Measurements from ENCODE around the gene CTAG1B.
"Not testable (repeated sequence)": the region's sequence is repeated elsewhere in the genome, so short reads cannot be mapped to it uniquely, and the experiment has no call there.

CTAG1B gene

DNA sequence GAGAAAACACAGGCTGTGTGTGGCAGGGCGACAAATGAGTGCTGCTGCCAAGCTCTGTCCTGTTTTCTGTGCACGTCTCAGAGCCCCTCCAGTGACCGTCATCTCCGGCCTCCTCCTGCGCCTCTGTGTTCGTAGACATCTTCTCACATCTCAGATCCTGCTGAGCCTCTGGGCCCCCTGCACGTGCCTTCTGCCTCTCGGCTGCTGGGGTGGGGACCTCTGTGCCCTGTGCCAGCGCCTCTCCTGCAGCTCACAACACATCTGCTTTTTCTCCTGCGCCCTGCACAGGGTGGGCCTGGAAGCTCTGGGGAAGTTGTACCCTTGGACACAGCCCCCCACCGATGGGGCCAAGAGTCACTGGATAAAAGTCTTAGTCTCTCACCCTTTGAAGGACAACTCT, 36.7 kb upstream of the CTAG1B start:
- Histone ChIP-seq H3K4me3 (ENCODE audit: insufficient read length, low read depth) (no peak overlapping the region), H3K9me3 (ENCODE audit: insufficient read depth, low read length) (no peaks in the 10 kb centered on the region), H3K36me3 (ENCODE audit: insufficient read depth, insufficient read length, low read length) (no peaks in the 10 kb centered on the region), H3K9ac (ENCODE audit: insufficient read length, low read depth) (no peak overlapping the region), H3K4me1 (ENCODE audit: insufficient read depth, insufficient read length) (no peaks in the 10 kb centered on the region), H3K27me3 (ENCODE audit: insufficient read depth, insufficient read length) (no peaks in the 10 kb centered on the region)
- no peak for DNase-seq (ENCODE audit: low read depth, low spot score)
- TF ChIP-seq ZNF274 (IDR thresholded peaks at IDR 0.05; ENCODE audit: low read depth, low read length) (no peak), YY1 (IDR thresholded peaks at IDR 0.05; ENCODE audit: insufficient read depth, insufficient read length) (no peak), SUZ12 (IDR thresholded peaks at IDR 0.05; ENCODE audit: extremely low read depth, insufficient read depth, insufficient read length) (no peak)

DNA sequence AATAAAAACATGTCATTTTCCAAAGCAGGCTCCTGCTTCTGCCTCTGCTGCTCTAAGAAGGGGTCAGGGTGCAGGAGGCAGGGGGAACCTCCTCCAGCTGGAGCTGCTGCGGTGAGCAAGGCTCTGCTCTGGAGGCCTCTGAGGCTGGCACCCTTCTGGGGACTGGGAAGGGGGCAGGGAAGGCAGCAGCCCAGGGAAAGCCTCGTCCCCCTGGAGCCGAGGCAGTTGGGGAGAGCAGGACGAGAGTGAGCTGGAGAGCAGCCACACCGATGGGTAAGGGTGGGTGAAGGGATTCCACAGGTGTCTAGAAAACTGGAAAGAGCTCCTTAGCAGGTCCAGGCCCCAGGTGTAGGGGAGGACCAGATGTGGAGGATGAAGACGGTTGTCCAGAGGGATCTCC, 36.3 kb upstream of the CTAG1B start:
- no peak for DNase-seq (ENCODE audit: low read depth, low spot score)
- no peak for TF ChIP-seq ZNF274 (IDR thresholded peaks at IDR 0.05; ENCODE audit: low read depth, low read length)
- TF ChIP-seq YY1 (IDR thresholded peaks at IDR 0.05; ENCODE audit: insufficient read depth, insufficient read length), result no peak
- TF ChIP-seq SUZ12 (IDR thresholded peaks at IDR 0.05; ENCODE audit: extremely low read depth, insufficient read depth, insufficient read length), result no peak
- H3K9me3 ChIP-seq (ENCODE audit: insufficient read depth, low read length), result no peaks in the 10 kb centered on the region
- H3K9ac ChIP-seq (ENCODE audit: insufficient read length, low read depth), result no peak overlapping the region
- H3K36me3 ChIP-seq (ENCODE audit: insufficient read depth, insufficient read length, low read length), result no peaks in the 10 kb centered on the region
- H3K4me3 ChIP-seq (ENCODE audit: insufficient read length, low read depth), result no peak overlapping the region
- H3K27me3 ChIP-seq (ENCODE audit: insufficient read depth, insufficient read length), result no peaks in the 10 kb centered on the region
- H3K4me1 ChIP-seq (ENCODE audit: insufficient read depth, insufficient read length), result no peaks in the 10 kb centered on the region

DNA sequence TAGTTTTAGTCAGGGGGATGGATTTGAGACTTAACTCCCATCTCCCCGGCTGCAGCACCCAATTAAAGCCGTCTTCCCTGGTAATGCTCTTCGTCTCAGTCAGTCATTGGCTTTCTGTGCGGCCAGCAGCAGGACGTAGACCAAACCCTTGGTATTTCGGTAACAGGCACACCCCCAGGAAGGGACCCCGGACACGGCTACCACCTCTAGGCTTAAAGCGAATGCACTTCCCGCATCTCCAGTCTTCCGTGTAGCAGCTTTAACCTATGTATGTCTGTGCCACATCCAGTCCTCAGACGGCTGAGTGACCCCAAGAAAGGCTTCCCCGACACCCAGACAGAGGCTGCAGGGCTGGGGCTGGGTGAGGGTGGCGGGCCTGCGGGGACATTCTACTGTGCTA, 35.8 kb upstream of the CTAG1B start:
- Histone ChIP-seq H3K36me3 (ENCODE audit: insufficient read depth, insufficient read length, low read length) (no peaks in the 10 kb centered on the region), H3K4me1 (ENCODE audit: insufficient read depth, insufficient read length) (no peaks in the 10 kb centered on the region), H3K4me3 (ENCODE audit: insufficient read length, low read depth) (no peak overlapping the region), H3K27me3 (ENCODE audit: insufficient read depth, insufficient read length) (no peaks in the 10 kb centered on the region), H3K9ac (ENCODE audit: insufficient read length, low read depth) (no peak overlapping the region), H3K9me3 (ENCODE audit: insufficient read depth, low read length) (no peaks in the 10 kb centered on the region)
- no peak for DNase-seq (ENCODE audit: low read depth, low spot score)
- TF ChIP-seq SUZ12 (IDR thresholded peaks at IDR 0.05; ENCODE audit: extremely low read depth, insufficient read depth, insufficient read length) (no peak), YY1 (IDR thresholded peaks at IDR 0.05; ENCODE audit: insufficient read depth, insufficient read length) (no peak), ZNF274 (IDR thresholded peaks at IDR 0.05; ENCODE audit: low read depth, low read length) (no peak)

DNA sequence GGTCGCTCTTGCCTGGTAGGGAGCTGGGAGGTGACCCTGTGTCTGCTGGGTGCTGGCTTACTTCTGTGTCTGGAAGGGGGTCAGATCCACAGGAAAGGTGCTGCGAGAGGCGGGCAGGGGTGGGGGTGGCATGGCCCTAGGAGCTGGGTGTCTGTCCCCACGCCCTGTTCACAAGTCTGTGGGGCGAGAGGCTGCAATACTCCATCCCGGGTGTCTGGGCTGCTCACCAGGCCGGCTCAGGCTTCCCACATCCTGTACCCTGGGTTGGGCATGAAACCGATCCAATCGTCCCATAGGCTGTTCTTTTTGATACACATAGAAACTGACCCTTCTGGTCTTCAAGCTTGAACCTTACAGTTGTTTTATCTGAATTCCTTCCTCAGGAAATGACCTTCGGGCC, 35.3 kb upstream of the CTAG1B start:
- TF ChIP-seq SUZ12 (IDR thresholded peaks at IDR 0.05; ENCODE audit: extremely low read depth, insufficient read depth, insufficient read length), result no peak
- no peak for TF ChIP-seq YY1 (IDR thresholded peaks at IDR 0.05; ENCODE audit: insufficient read depth, insufficient read length)
- TF ChIP-seq ZNF274 (IDR thresholded peaks at IDR 0.05; ENCODE audit: low read depth, low read length), result no peak
- DNase-seq (ENCODE audit: low read depth, low spot score), result no peak
- no peak overlapping the region for H3K4me3 ChIP-seq (ENCODE audit: insufficient read length, low read depth)
- no peaks in the 10 kb centered on the region for H3K27me3 ChIP-seq (ENCODE audit: insufficient read depth, insufficient read length)
- no peaks in the 10 kb centered on the region for H3K36me3 ChIP-seq (ENCODE audit: insufficient read depth, insufficient read length, low read length)
- no peaks in the 10 kb centered on the region for H3K9me3 ChIP-seq (ENCODE audit: insufficient read depth, low read length)
- no peak overlapping the region for H3K9ac ChIP-seq (ENCODE audit: insufficient read length, low read depth)
- H3K4me1 ChIP-seq (ENCODE audit: insufficient read depth, insufficient read length), result no peaks in the 10 kb centered on the region

DNA sequence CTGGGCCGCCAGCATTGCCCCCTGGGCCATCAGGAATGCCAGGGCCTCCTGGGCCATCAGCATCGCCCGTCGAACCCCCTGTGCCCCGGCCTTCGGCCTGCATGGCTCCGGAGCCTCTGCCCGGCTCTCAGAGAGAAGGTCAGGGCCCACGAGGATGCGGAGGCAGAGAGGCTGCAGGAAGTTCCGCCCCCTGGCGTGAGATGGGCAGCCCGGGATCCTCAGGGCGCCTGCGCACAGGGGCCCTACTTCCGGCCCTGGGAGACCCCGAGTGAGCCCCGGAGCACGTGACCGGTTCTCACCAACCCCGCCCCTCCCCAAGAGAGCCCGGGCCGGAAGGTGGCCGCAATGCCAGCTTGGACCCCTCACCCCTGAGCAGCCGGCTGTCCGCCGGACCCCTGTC, 34.3 kb upstream of the CTAG1B start, which contains the start of gene CTAG2:
TSS of gene CTAG2 (minus strand) at position 167 of the 400 bp plus-strand sequence. CDS start at position 103, 64 bp downstream.
- H3K36me3 ChIP-seq (ENCODE audit: insufficient read depth, insufficient read length, low read length); H3K9me3 ChIP-seq (ENCODE audit: insufficient read depth, low read length); H3K4me1 ChIP-seq (ENCODE audit: insufficient read depth, insufficient read length); H3K4me3 ChIP-seq (ENCODE audit: insufficient read length, low read depth); H3K27me3 ChIP-seq (ENCODE audit: insufficient read depth, insufficient read length); H3K9ac ChIP-seq (ENCODE audit: insufficient read length, low read depth); DNase-seq (ENCODE audit: low read depth, low spot score): not testable (repeated sequence)

DNA sequence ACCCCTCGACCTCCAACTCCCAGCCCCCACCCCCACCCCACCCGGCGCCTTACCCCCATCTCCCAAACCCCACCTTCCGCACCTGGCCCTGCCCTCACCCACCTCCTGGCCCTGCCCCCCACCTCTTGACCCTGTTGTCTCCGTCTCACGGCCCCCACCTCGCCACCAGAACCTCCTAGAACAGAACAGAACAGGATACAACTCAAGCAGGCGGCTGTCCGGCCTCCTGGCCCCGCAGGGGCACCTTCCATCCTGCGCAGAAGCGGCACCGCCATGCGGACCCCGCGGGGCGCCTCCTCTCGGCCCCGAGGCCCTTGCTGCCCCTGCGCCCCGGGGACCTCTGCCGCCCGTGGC, 33.9 kb upstream of the CTAG1B start:
- H3K9me3 ChIP-seq (ENCODE audit: insufficient read depth, low read length), result no peaks in the 10 kb centered on the region
- no peaks in the 10 kb centered on the region for H3K36me3 ChIP-seq (ENCODE audit: insufficient read depth, insufficient read length, low read length)
- no peak overlapping the region for H3K4me3 ChIP-seq (ENCODE audit: insufficient read length, low read depth)
- no peak for TF ChIP-seq SUZ12 (IDR thresholded peaks at IDR 0.05; ENCODE audit: extremely low read depth, insufficient read depth, insufficient read length)
- no peak for TF ChIP-seq ZNF274 (IDR thresholded peaks at IDR 0.05; ENCODE audit: low read depth, low read length)
- TF ChIP-seq YY1 (IDR thresholded peaks at IDR 0.05; ENCODE audit: insufficient read depth, insufficient read length), result no peak
- no peaks in the 10 kb centered on the region for H3K4me1 ChIP-seq (ENCODE audit: insufficient read depth, insufficient read length)
- H3K9ac ChIP-seq (ENCODE audit: insufficient read length, low read depth), result no peak overlapping the region
- no peak for DNase-seq (ENCODE audit: low read depth, low spot score)
- H3K27me3 ChIP-seq (ENCODE audit: insufficient read depth, insufficient read length), result no peaks in the 10 kb centered on the region

DNA sequence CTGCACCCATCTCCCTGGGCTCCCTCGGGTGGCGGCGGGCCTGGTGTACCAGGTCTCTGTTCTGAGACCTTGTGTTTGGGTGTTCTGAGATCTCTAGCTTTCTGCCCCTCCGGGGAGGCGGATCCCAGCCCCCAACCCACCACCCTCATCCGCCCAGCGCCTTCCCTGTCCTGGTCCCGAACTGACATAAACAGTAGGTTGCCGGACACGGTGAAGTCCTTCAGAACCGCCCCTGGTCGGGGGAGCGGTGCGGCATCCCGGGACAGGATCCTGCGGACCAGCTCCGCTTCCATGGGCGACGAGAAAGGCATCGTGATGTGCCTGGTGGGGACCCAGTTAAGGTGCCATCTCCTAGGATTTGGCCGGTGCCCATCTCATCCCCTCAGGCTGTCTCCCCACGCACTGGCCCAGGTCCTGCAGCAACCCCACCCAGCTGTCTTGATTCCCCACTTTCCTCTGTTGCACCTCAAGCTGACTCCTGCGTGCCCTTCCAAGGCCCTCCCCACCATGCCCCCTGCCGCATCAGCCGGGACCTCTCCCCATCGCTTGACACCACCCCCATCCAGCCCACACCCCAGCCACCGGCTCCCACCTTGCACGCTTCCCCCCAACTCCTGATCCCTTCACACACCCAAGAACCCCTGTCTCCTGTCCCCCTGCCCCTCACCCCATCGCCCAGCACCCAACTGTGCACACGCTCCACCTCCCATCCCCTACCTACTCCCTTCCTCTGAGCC, 33.4 kb upstream of the CTAG1B start:
- Histone ChIP-seq H3K36me3 (ENCODE audit: insufficient read depth, insufficient read length, low read length) (no peaks in the 10 kb centered on the region), H3K27me3 (ENCODE audit: insufficient read depth, insufficient read length) (no peaks in the 10 kb centered on the region), H3K4me1 (ENCODE audit: insufficient read depth, insufficient read length) (no peaks in the 10 kb centered on the region), H3K4me3 (ENCODE audit: insufficient read length, low read depth) (no peak overlapping the region), H3K9me3 (ENCODE audit: insufficient read depth, low read length) (no peaks in the 10 kb centered on the region), H3K9ac (ENCODE audit: insufficient read length, low read depth) (no peak overlapping the region)
- DNase-seq (ENCODE audit: low read depth, low spot score), result no peak
- TF ChIP-seq ZNF274 (IDR thresholded peaks at IDR 0.05; ENCODE audit: low read depth, low read length) (no peak), SUZ12 (IDR thresholded peaks at IDR 0.05; ENCODE audit: extremely low read depth, insufficient read depth, insufficient read length) (no peak), YY1 (IDR thresholded peaks at IDR 0.05; ENCODE audit: insufficient read depth, insufficient read length) (no peak)

DNA sequence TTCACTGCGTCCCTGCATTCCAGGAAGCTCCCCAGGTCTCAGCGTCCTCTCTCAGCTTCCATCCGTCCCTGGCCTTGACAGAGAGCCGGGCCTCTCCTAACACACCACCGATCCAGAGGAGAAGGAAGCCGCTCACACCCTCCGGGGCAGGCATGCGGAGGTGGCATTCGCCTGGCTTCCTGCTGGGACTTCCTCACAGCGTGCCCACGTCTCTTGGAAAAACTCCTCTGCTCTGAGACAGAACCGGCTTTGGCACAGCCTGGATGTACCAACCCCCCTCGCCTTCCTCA, 31.1 kb upstream of the CTAG1B start:
- no peaks in the 10 kb centered on the region for H3K9me3 ChIP-seq (ENCODE audit: insufficient read depth, low read length)
- no peaks in the 10 kb centered on the region for H3K27me3 ChIP-seq (ENCODE audit: insufficient read depth, insufficient read length)
- H3K4me1 ChIP-seq (ENCODE audit: insufficient read depth, insufficient read length), result no peaks in the 10 kb centered on the region
- no peaks in the 10 kb centered on the region for H3K36me3 ChIP-seq (ENCODE audit: insufficient read depth, insufficient read length, low read length)
- TF ChIP-seq SUZ12 (IDR thresholded peaks at IDR 0.05; ENCODE audit: extremely low read depth, insufficient read depth, insufficient read length), result no peak
- no peak for TF ChIP-seq ZNF274 (IDR thresholded peaks at IDR 0.05; ENCODE audit: low read depth, low read length)
- no peak for TF ChIP-seq YY1 (IDR thresholded peaks at IDR 0.05; ENCODE audit: insufficient read depth, insufficient read length)
- H3K9ac ChIP-seq (ENCODE audit: insufficient read length, low read depth), result no peak overlapping the region
- no peak for DNase-seq (ENCODE audit: low read depth, low spot score)
- no peak overlapping the region for H3K4me3 ChIP-seq (ENCODE audit: insufficient read length, low read depth)

Data from NT2/D1 (cell line).